IMR-90 (cell line): Measurements from ENCODE around the gene ZNF469. TPM values are rescaled to one million over a fixed set of nuclear protein-coding genes. Genes with fewer than 3 reads are reported as not detected.

ENCODE experiments used
- ATAC-seq: fragments of 200-7000 bp; cut with Tn5 transposase; 2 replicates; pipeline ENCODE4 v1.9.1; 2020; ENCODE audit warnings: low read depth, mild to moderate bottlenecking, moderate library complexity
- BruUV-seq: library from RNA; stranded (reverse); fragments of 400-500 nt; replicated peaks from 2 replicates; lab custom pipeline; 2021; lab: Mats Ljungman, UMichigan
- CTCF ChIA-PET: fragments of 300-600 bp; formaldehyde crosslinking; extraction: SDS; loops from one replicate; lab custom pipeline; 2021; ENCODE audit warnings: antibody characterized with exemption; lab: Yijun Ruan, JAX
- POLR2A ChIA-PET: fragments of 300-600 bp; sonication (Branson Sonifier 250); formaldehyde crosslinking; loops from one replicate; lab custom pipeline; 2022; ENCODE audit warnings: antibody characterized with exemption; ENCODE audit not compliant: unreplicated experiment; lab: Charles Lee
- DNase-seq: peaks from one replicate; pipeline ENCODE4 v3.0.0; 2013
- H2AFZ ChIP-seq: replicated peaks from 2 replicates; pipeline ENCODE3; 2013; ENCODE audit warnings: low read length, mild to moderate bottlenecking; ENCODE audit not compliant: poor library complexity
- H2AK5ac ChIP-seq: 2 replicates; pipeline ENCODE4 v1.6.1; 2013; ENCODE audit warnings: low read depth, low read length, inconsistent platforms
- H2AK9ac ChIP-seq: replicated peaks from 2 replicates; pipeline ENCODE3; 2013; ENCODE audit warnings: mild to moderate bottlenecking, low read depth, low read length, moderate library complexity; ENCODE audit not compliant: poor library complexity
- H2BK120ac ChIP-seq: 2 replicates; pipeline ENCODE4 v1.6.1; 2013; ENCODE audit warnings: low read depth, low read length, inconsistent platforms
- H2BK15ac ChIP-seq: 3 replicates; pipeline ENCODE4 v1.6.1; 2013; ENCODE audit warnings: low read depth, low read length, inconsistent platforms
- H2BK20ac ChIP-seq: 2 replicates; pipeline ENCODE4 v1.6.1; 2013; ENCODE audit warnings: low read depth, mild to moderate bottlenecking, inconsistent platforms, low read length, moderate library complexity
- H2BK5ac ChIP-seq: 2 replicates; pipeline ENCODE4 v1.6.1; 2013; ENCODE audit warnings: mild to moderate bottlenecking, low read depth, low read length, inconsistent platforms; ENCODE audit not compliant: poor library complexity, severe bottlenecking
- H3K14ac ChIP-seq: replicated peaks from 2 replicates; pipeline ENCODE4 v1.6.1; 2013; ENCODE audit warnings: low read depth, low read length, inconsistent platforms
- H3K18ac ChIP-seq: 2 replicates; pipeline ENCODE4 v1.6.1; 2013; ENCODE audit warnings: low read depth, low read length, control low read depth
- H3K23ac ChIP-seq: 2 replicates; pipeline ENCODE4 v1.6.1; 2013; ENCODE audit warnings: low read depth, low read length, inconsistent platforms
- H3K27ac ChIP-seq: 2 replicates; pipeline ENCODE4 v1.5.1; 2013; ENCODE audit warnings: mild to moderate bottlenecking, control low read depth, low read length; ENCODE audit not compliant: insufficient read depth
- H3K27me3 ChIP-seq: 2 replicates; pipeline ENCODE4 v1.6.1; 2013; ENCODE audit warnings: low read length; ENCODE audit not compliant: control insufficient read depth, insufficient read depth
- H3K36me3 ChIP-seq: 2 replicates; pipeline ENCODE4 v1.6.1; 2013; ENCODE audit warnings: low read length, mixed read lengths; ENCODE audit not compliant: control insufficient read depth, insufficient read depth
- H3K4ac ChIP-seq: 2 replicates; pipeline ENCODE4 v1.6.1; 2013; ENCODE audit warnings: low read depth, low read length, inconsistent platforms
- H3K4me1 ChIP-seq: 2 replicates; pipeline ENCODE4 v1.6.1; 2013; ENCODE audit warnings: low read length, mixed read lengths; ENCODE audit not compliant: control insufficient read depth, insufficient read depth
- H3K4me2 ChIP-seq: 2 replicates; pipeline ENCODE4 v1.6.1; 2013; ENCODE audit warnings: low read depth, mild to moderate bottlenecking, control low read depth, low read length, moderate library complexity
- H3K4me3 ChIP-seq: 2 replicates; pipeline ENCODE4 v1.5.1; 2013; ENCODE audit warnings: low read depth, mild to moderate bottlenecking, control low read depth, low read length, moderate library complexity; ENCODE audit not compliant: insufficient read depth
- H3K56ac ChIP-seq: 2 replicates; pipeline ENCODE4 v1.6.1; 2013; ENCODE audit warnings: low read length, inconsistent platforms; ENCODE audit not compliant: insufficient read depth; ENCODE audit errors: extremely low read depth
- H3K79me1 ChIP-seq, 2 experiments: 2 replicates each; pipeline ENCODE4 v1.6.1; 2013; ENCODE audit warnings: low read length in 2 of 2, inconsistent platforms in 1 of 2, low read depth in 1 of 2
- H3K9ac ChIP-seq: 2 replicates; pipeline ENCODE4 v1.6.1; 2013; ENCODE audit warnings: low read depth, low read length, control low read depth
- H3K9me1 ChIP-seq: 2 replicates; pipeline ENCODE4 v1.6.1; 2013; ENCODE audit warnings: low read length, inconsistent platforms; ENCODE audit not compliant: insufficient read depth
- H3K9me3 ChIP-seq: 2 replicates; pipeline ENCODE4 v1.6.1; 2013; ENCODE audit warnings: low read length; ENCODE audit not compliant: control insufficient read depth, insufficient read depth
- H4K20me1 ChIP-seq: 2 replicates; pipeline ENCODE4 v1.6.1; 2013; ENCODE audit warnings: low read length, inconsistent platforms; ENCODE audit not compliant: insufficient read depth
- H4K5ac ChIP-seq: 2 replicates; pipeline ENCODE4 v1.6.1; 2013; ENCODE audit warnings: mild to moderate bottlenecking, low read depth, low read length, control low read depth
- H4K8ac ChIP-seq, 2 experiments: 2 replicates each; pipeline ENCODE4 v1.6.1; 2013; ENCODE audit warnings: low read depth in 2 of 2, low read length in 2 of 2, control low read depth in 1 of 2, inconsistent platforms in 1 of 2
- H4K91ac ChIP-seq: 2 replicates; pipeline ENCODE4 v1.6.1; 2013; ENCODE audit warnings: low read depth, low read length, inconsistent platforms; ENCODE audit not compliant: insufficient read depth
- CTCF ChIP-seq: conservative IDR thresholded peaks from 2 replicates; pipeline ENCODE4 v1.5.1; 2012; ENCODE audit warnings: mild to moderate bottlenecking, low read depth, low read length, improper control_type of control experiment
- WGBS, 2 experiments: methylation state at CpG; one replicate each; pipeline versions ENCODE4 v1.1.5 to v1.1.7; 2013; ENCODE audit warnings: missing lambda C conversion rate in 2 of 2; ENCODE audit not compliant: insufficient read length in 1 of 2; ENCODE audit errors: extremely low coverage in 2 of 2; 5-methylcytosine and 5-hydroxymethylcytosine counted together
- dilution Hi-C: fragments of 300-500 bp; cut with HindIII; formaldehyde crosslinking; loops from one replicate; pipeline ENCODE4 v1.14.3; 2018; ENCODE audit warnings: low sequenced_read_pairs; ENCODE audit not compliant: unreplicated experiment
- in situ Hi-C: fragments of 300-500 bp; cut with MboI; formaldehyde crosslinking; loops from 3 replicates; pipeline ENCODE4 v1.14.3; 2019; ENCODE audit warnings: low sequenced_read_pairs, inconsistent platforms, mixed read lengths
- intact Hi-C: fragments of 100-400 bp; cut with micrococcal nuclease; formaldehyde crosslinking; loops from 2 replicates; pipeline ENCODE4 v1.10.0; 2022
- polyA plus RNA-seq, 3 experiments: library from polyadenylated mRNA; depleted of rRNA; stranded (reverse); fragments of >200 nt; gene quantifications; 2 replicates each; pipeline ENCODE4 v1.2.3, GENCODE V29; 2012; ENCODE audit warnings: low replicate concordance in 1 of 3
- total RNA-seq: library from RNA; depleted of rRNA; stranded (reverse); fragments of >200 nt; gene quantifications from 2 replicates; pipeline ENCODE4 v1.2.3, GENCODE V29; 2012

The ZNF469 gene
- total and polyA plus RNA-seq, 2 of the 4 experiments (the other 2 are of a cell fraction) = 1.1 to 13.3 TPM

GRCh38 chr16:88375236-88375975 is 7.4 kb upstream of the ZNF469 start:
- ChIA-PET CTCF (no interaction called here), POLR2A (no interaction called here)
- peaks cover 7% of the 10 kb centered on the region for H3K9me1 ChIP-seq
- WGBS, 2 experiments = 98% methylated on average over 14 of the region's 24 CpGs; no CpG with 5 or more reads in 1 of the 2 experiments
- H3K23ac ChIP-seq = no peak overlapping the region
- DNase-seq (no peak), ATAC-seq (no peak)
- H3K14ac ChIP-seq = no peak overlapping the region
- 0 out of 2 replicates have a peak, but pooled peaks cover 3% of the 10 kb centered on the region for H3K9me3 ChIP-seq
- H3K9ac ChIP-seq = no peak overlapping the region
- H3K27ac ChIP-seq = no peak overlapping the region
- H2BK120ac ChIP-seq = no peak overlapping the region
- no peak overlapping the region for H4K8ac ChIP-seq
- in situ Hi-C loops = no loop called here
- H2BK20ac ChIP-seq = no peak overlapping the region
- no peak overlapping the region for H2BK5ac ChIP-seq
- H2AK9ac ChIP-seq = no peak overlapping the region
- peaks cover 0 to 5% of the 10 kb centered on the region in 2 experiments; a peak in 2 of 4 replicates for H3K79me1 ChIP-seq
- no peak overlapping the region for H3K18ac ChIP-seq
- H2BK15ac ChIP-seq = no peak overlapping the region
- no peak overlapping the region for H3K56ac ChIP-seq
- no peak for TF ChIP-seq CTCF
- no peak overlapping the region for H3K4me2 ChIP-seq
- H3K27me3 ChIP-seq = no peaks in the 10 kb centered on the region
- no peaks in the 10 kb centered on the region for H3K36me3 ChIP-seq
- peaks cover 2% of the 10 kb centered on the region; the same call in 1 of the 2 replicates for H3K4me1 ChIP-seq
- H2AFZ ChIP-seq = no peak overlapping the region
- intact Hi-C loops = no loop called here
- H4K20me1 ChIP-seq = no peaks in the 10 kb centered on the region
- H4K91ac ChIP-seq = no peak overlapping the region
- dilution Hi-C loops = no loop called here
- no peak overlapping the region for H3K4me3 ChIP-seq
- no peak overlapping the region for H2AK5ac ChIP-seq
- no peak overlapping the region for H4K5ac ChIP-seq
- BruUV-seq = no TSS peak
- no peak overlapping the region for H3K4ac ChIP-seq
